PC-9 (cell line): ENCODE results near the gene HCFC1R1. TPM values are rescaled to one million over a fixed set of nuclear protein-coding genes. Genes with fewer than 3 reads are reported as not detected.

Source experiments
- BruUV-seq: library from RNA; stranded (reverse); fragments of 400-500 nt; replicated peaks from 2 replicates; lab custom pipeline; 2021; lab: Mats Ljungman, UMichigan
- CTCF ChIA-PET: fragments of 300-600 bp; sonication (Branson Sonifier 250); formaldehyde crosslinking; loops from one replicate; lab custom pipeline; 2022; ENCODE audit warnings: antibody characterized with exemption; lab: Charles Lee
- POLR2A ChIA-PET: fragments of 300-600 bp; sonication (Branson Sonifier 250); formaldehyde crosslinking; loops from one replicate; lab custom pipeline; 2022; ENCODE audit warnings: antibody characterized with exemption; ENCODE audit not compliant: unreplicated experiment; lab: Charles Lee
- DNase-seq, 2 experiments: peaks; one replicate each; pipeline versions ENCODE4 v3.0.0 to v3.0.0-alpha.2; 2015 to 2022; ENCODE audit warnings: mixed read lengths in 1 of 2
- H2AFZ ChIP-seq: fragments of 200-600 bp; sonication (generic); 2 replicates; pipeline ENCODE4 v1.8.1; 2017; ENCODE audit warnings: antibody characterized with exemption
- H3F3A ChIP-seq: fragments of 200-600 bp; sonication (generic); 2 replicates; pipeline ENCODE4 v1.8.1; 2017; ENCODE audit warnings: antibody characterized with exemption, mild to moderate bottlenecking, low read depth; ENCODE audit not compliant: insufficient read depth
- H3K27ac ChIP-seq: fragments of 200-600 bp; sonication (generic); 2 replicates; pipeline ENCODE4 v1.6.1; 2016; ENCODE audit warnings: mixed run types
- H3K27me3 ChIP-seq: fragments of 200-600 bp; sonication (generic); 2 replicates; pipeline ENCODE4 v1.6.1; 2016; ENCODE audit warnings: low read depth, mixed run types; ENCODE audit not compliant: insufficient read depth
- H3K36me3 ChIP-seq: fragments of 200-600 bp; sonication (generic); 2 replicates; pipeline ENCODE4 v1.6.1; 2016; ENCODE audit warnings: low read depth, mixed run types
- H3K4me1 ChIP-seq: fragments of 200-600 bp; sonication (generic); replicated peaks from 2 replicates; pipeline ENCODE4 v1.6.1; 2016; ENCODE audit warnings: mixed run types; ENCODE audit not compliant: insufficient read depth
- H3K4me2 ChIP-seq: fragments of 200-600 bp; sonication (generic); 2 replicates; pipeline ENCODE4 v1.6.1; 2017; ENCODE audit warnings: mixed run types
- H3K4me3 ChIP-seq: fragments of 200-600 bp; sonication (generic); 2 replicates; pipeline ENCODE4 v1.6.1; 2016; ENCODE audit warnings: mixed run types
- H3K79me2 ChIP-seq: fragments of 200-600 bp; sonication (generic); 2 replicates; pipeline ENCODE4 v1.6.1; 2017; ENCODE audit warnings: low read depth, mixed run types
- H3K9me2 ChIP-seq: fragments of 200-600 bp; sonication (generic); 2 replicates; pipeline ENCODE4 v1.8.1; 2017; ENCODE audit warnings: mild to moderate bottlenecking; ENCODE audit not compliant: insufficient read depth
- H3K9me3 ChIP-seq: fragments of 200-600 bp; sonication (generic); 2 replicates; pipeline ENCODE4 v1.8.1; 2016; ENCODE audit warnings: low read depth; ENCODE audit not compliant: insufficient read depth
- H4K20me1 ChIP-seq: fragments of 200-600 bp; sonication (generic); 2 replicates; pipeline ENCODE4 v1.8.1; 2017; ENCODE audit not compliant: insufficient read depth
- EZH2 ChIP-seq: fragments of 200-600 bp; sonication (generic); IDR thresholded peaks from 2 replicates; pipeline ENCODE4 v1.8.0; 2017; ENCODE audit warnings: antibody characterized with exemption, low read depth
- intact Hi-C: fragments of 100-400 bp; cut with micrococcal nuclease; formaldehyde crosslinking; loops from one replicate; pipeline ENCODE4 v1.10.0; 2022; ENCODE audit not compliant: unreplicated experiment
- total RNA-seq: library from RNA; stranded (reverse); gene quantifications from 2 replicates; pipeline ENCODE4 v1.2.3, GENCODE V29; 2021
- TF ChIP-seq, protein P1 (sequence below): fragments of 200-600 bp; sonication (generic); conservative IDR thresholded peaks from 2 replicates; pipeline ENCODE4 v1.6.1; 2017; ENCODE audit warnings: mixed run types, antibody characterized with exemption, mild to moderate bottlenecking, moderate library complexity

The HCFC1R1 gene
- total RNA-seq, 1 experiment from 2014 or later, result 118 TPM

GRCh38 chr16:2981177-2981898, 42.4 kb downstream of the HCFC1R1 start:
- no peaks in the 10 kb centered on the region for H3K9me2 ChIP-seq
- H2AFZ ChIP-seq, result no peak overlapping the region
- H3K4me3 ChIP-seq, result peak overlapping the region; percentile 80; the same call in 1 of the 2 replicates
- H3K27ac ChIP-seq, result no peak overlapping the region
- ChIA-PET POLR2A (interaction anchor here (0.6 to 1.0 kb wide), 5 partner anchors 9 to 101 kb away, joined by 3 to 7 read pairs (median 3); no protein-coding TSS in a partner anchor), CTCF (interaction anchor here (0.6 kb wide), 2 partner anchors 13 to 44 kb away, joined by 9 read pairs; no protein-coding TSS in a partner anchor)
- TF ChIP-seq, protein P1, sequence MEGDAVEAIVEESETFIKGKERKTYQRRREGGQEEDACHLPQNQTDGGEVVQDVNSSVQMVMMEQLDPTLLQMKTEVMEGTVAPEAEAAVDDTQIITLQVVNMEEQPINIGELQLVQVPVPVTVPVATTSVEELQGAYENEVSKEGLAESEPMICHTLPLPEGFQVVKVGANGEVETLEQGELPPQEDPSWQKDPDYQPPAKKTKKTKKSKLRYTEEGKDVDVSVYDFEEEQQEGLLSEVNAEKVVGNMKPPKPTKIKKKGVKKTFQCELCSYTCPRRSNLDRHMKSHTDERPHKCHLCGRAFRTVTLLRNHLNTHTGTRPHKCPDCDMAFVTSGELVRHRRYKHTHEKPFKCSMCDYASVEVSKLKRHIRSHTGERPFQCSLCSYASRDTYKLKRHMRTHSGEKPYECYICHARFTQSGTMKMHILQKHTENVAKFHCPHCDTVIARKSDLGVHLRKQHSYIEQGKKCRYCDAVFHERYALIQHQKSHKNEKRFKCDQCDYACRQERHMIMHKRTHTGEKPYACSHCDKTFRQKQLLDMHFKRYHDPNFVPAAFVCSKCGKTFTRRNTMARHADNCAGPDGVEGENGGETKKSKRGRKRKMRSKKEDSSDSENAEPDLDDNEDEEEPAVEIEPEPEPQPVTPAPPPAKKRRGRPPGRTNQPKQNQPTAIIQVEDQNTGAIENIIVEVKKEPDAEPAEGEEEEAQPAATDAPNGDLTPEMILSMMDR, result no peak
- TF ChIP-seq EZH2, result no peak
- H3K4me2 ChIP-seq, result peak overlapping the region; percentile 86
- H3K4me1 ChIP-seq, result peaks cover 22% of the 10 kb centered on the region
- H3F3A ChIP-seq, result peaks cover 31% of the 10 kb centered on the region; the same call in 1 of the 2 replicates
- intact Hi-C loops, result loop anchor here (2.0 kb wide), 1 partner anchor 41 kb away; the partner anchor contains the start of gene HCFC1R1
- DNase-seq, result no peak
- no TSS peak for BruUV-seq
- no peaks in the 10 kb centered on the region; the same call in 1 of the 2 replicates for H4K20me1 ChIP-seq
- no peaks in the 10 kb centered on the region for H3K36me3 ChIP-seq
- no peaks in the 10 kb centered on the region for H3K27me3 ChIP-seq
- peaks cover 10% of the 10 kb centered on the region for H3K79me2 ChIP-seq
- H3K9me3 ChIP-seq, result no peaks in the 10 kb centered on the region

DNA sequence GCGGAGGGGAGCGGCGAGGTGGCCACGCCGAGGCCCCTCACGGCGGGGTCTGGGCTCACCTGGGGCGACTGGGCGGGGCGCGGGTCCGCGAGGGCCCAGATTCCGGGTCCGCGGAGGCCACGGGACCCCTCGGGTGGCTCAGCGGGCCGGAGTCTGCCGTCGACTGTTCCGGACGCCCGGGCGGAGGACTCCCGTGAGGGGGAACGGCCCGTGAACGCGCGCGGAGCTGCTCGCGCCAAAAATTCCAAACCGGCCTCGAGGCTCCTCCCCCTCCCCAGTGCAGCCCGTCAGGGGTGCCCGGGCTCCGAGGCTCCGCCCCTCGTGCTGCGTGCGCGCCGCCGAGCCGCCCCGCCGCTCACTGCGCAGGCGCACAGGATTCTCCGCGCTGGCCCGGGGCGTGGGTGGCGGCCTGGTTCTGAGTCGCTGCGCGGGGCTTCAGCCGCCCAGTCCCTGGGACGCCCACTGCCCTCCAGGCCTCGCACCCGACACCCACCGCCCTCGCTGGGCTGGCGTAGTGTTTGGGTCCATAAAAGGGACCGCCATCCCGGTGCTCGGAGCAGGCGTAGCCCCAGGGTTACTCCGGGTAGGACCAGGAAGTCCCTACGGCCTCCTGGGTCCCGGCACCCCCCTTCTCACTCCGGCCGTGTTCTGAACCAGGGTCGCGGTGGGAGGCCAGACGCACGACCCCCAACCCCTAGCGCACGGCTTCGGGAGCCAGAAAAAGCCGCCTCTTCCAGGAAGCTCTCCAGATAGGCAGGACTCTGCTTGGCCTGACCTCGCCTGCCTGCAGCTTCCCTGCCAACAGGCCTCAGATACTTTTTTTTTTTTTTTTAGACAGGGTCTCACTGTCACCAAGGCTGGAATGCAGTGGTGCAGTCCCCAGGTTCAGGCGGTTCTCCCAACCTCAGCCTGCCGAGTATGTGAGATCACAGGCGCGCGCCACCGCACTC, 43.2 kb downstream of the HCFC1R1 start, which contains the start of gene PKMYT1:
Gene PKMYT1, minus strand, starts transcription at position 220 of the 950 bp plus-strand sequence. CDS start 789 bp downstream, outside the sequence.
- peak; percentile 63 to 98 for DNase-seq
- TSS peak; percentile 75 for BruUV-seq

More for the DNA sequence above, 43.2 kb downstream of the HCFC1R1 start, which contains the start of gene PKMYT1:
- peaks cover 10% of the 10 kb centered on the region for H3K79me2 ChIP-seq
- H3K27me3 ChIP-seq, result no peaks in the 10 kb centered on the region
- intact Hi-C loops, result loop anchor here (2.0 kb wide), 1 partner anchor 42 kb away; the partner anchor contains the start of gene HCFC1R1
- peak within 1 kb of the TSS; percentile 80 for H3K4me3 ChIP-seq
- no peaks in the 10 kb centered on the region for H3K36me3 ChIP-seq
- no peaks in the 10 kb centered on the region; the same call in 1 of the 2 replicates for H4K20me1 ChIP-seq
- H3K4me1 ChIP-seq, result peaks cover 22% of the 10 kb centered on the region
- no peaks in the 10 kb centered on the region for H3K9me3 ChIP-seq
- peak within 1 kb of the TSS; percentile 86 for H3K4me2 ChIP-seq
- H3K9me2 ChIP-seq, result no peaks in the 10 kb centered on the region
- H3F3A ChIP-seq, result peaks cover 28% of the 10 kb centered on the region; the same call in 1 of the 2 replicates
- CTCF ChIA-PET, result interaction anchor here (0.6 kb wide), 1 partner anchor 44 kb away, joined by 9 read pairs; no protein-coding TSS in a partner anchor
- peak within 1 kb of the TSS; percentile 36; the same call in 1 of the 2 replicates for H3K27ac ChIP-seq
- POLR2A ChIA-PET, result interaction anchor here (0.6 to 1.0 kb wide), 3 partner anchors 8 to 101 kb away, joined by 3 to 7 read pairs (median 5); no protein-coding TSS in a partner anchor
- peak within 1 kb of the TSS; percentile 98 for H2AFZ ChIP-seq
- TF ChIP-seq, protein P1, result no peak
- TF ChIP-seq EZH2, result no peak
